ENCODE data around the gene REM2. TPM values are rescaled to one million over a fixed set of nuclear protein-coding genes. Genes with fewer than 3 reads are reported as not detected.

Gene REM2
- total RNA-seq, 1 donor from 2014 or later = 0.79 TPM

GRCh38 chr14:22861651-22862050 is 21.4 kb upstream of the REM2 start:
- H3K4me1 ChIP-seq (ENCODE audit: insufficient read depth, low read length) = no peaks in the 10 kb centered on the region
- Mint-ChIP-seq H3K36me3 (ENCODE audit: low read depth, unreplicated experiment) (peaks cover 3% of the 10 kb centered on the region), H3K27me3 (ENCODE audit: low read depth, unreplicated experiment) (no peaks in the 10 kb centered on the region), H3K27ac (ENCODE audit: unreplicated experiment) (no peak overlapping the region), H3K4me3 (ENCODE audit: unreplicated experiment) (no peak overlapping the region), H3K4me1 (ENCODE audit: low read depth, unreplicated experiment) (no peaks in the 10 kb centered on the region), H3K9me3 (ENCODE audit: unreplicated experiment) (peaks cover 8% of the 10 kb centered on the region)
- DNase-seq (ENCODE audit: low read depth) (no peak), FAIRE-seq (no peak)
- no peaks in the 10 kb centered on the region for H3K79me2 ChIP-seq (ENCODE audit: insufficient read depth, low read length)
- TF ChIP-seq EZH2 (IDR thresholded peaks at IDR 0.05; ENCODE audit: insufficient read depth, low read length) (no peak), CTCF (IDR thresholded peaks at IDR 0.05; ENCODE audit: insufficient read depth, low read depth, low read length) (no peak)
- H3K27ac ChIP-seq (ENCODE audit: low read depth, low read length) = no peak overlapping the region
- H3K36me3 ChIP-seq (ENCODE audit: insufficient read depth, low read length) = no peaks in the 10 kb centered on the region
- no peaks in the 10 kb centered on the region for H4K20me1 ChIP-seq (ENCODE audit: insufficient read depth, low read length)
- no peak overlapping the region for H3K4me2 ChIP-seq (ENCODE audit: low read length)
- peaks cover 3% of the 10 kb centered on the region for H3K9me3 ChIP-seq (ENCODE audit: insufficient read depth, low read depth, low read length)
- no peaks in the 10 kb centered on the region for H3K27me3 ChIP-seq (ENCODE audit: insufficient read depth, low read length)
- no peak overlapping the region for H3K9ac ChIP-seq (ENCODE audit: low read length)
- no peak overlapping the region for H2AFZ ChIP-seq (ENCODE audit: low read depth, low read length)
- H3K4me3 ChIP-seq (ENCODE audit: insufficient read depth, low read depth, low read length) = no peak overlapping the region

DNA sequence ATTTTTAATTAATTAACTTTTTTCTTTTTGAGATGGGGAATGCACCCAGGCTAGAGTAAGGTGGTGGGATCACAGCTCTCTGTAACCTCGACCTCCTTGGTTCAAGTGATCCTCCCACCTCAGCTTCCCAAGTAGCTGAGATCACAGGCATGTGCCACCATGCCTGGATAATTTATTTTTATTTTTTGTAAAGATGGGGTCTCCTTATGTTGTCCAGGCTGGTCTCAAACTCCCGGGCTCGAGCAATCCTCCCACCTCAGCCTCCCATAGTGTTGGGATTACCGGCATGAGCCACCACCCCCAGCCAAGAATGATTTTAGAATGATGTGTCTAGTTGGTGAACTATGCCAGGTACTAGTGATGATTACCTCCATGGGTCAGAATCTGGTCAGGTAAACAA is 18.0 kb upstream of the REM2 start:
- peaks cover 3% of the 10 kb centered on the region for H3K36me3 Mint-ChIP-seq (ENCODE audit: low read depth, unreplicated experiment)

More for the DNA sequence above, 18.0 kb upstream of the REM2 start:
- no peaks in the 10 kb centered on the region for H3K4me1 ChIP-seq (ENCODE audit: insufficient read depth, low read length)
- no peak for FAIRE-seq
- TF ChIP-seq EZH2 (IDR thresholded peaks at IDR 0.05; ENCODE audit: insufficient read depth, low read length) (no peak), CTCF (IDR thresholded peaks at IDR 0.05; ENCODE audit: insufficient read depth, low read depth, low read length) (no peak)
- no peaks in the 10 kb centered on the region for H3K27me3 ChIP-seq (ENCODE audit: insufficient read depth, low read length)
- no peaks in the 10 kb centered on the region for H3K79me2 ChIP-seq (ENCODE audit: insufficient read depth, low read length)
- no peaks in the 10 kb centered on the region for H4K20me1 ChIP-seq (ENCODE audit: insufficient read depth, low read length)
- H3K9me3 Mint-ChIP-seq (ENCODE audit: unreplicated experiment) = peaks cover 8% of the 10 kb centered on the region
- no peak overlapping the region for H3K4me2 ChIP-seq (ENCODE audit: low read length)
- H3K9ac ChIP-seq (ENCODE audit: low read length) = no peak overlapping the region
- H3K9me3 ChIP-seq (ENCODE audit: insufficient read depth, low read depth, low read length) = no peaks in the 10 kb centered on the region
- no peaks in the 10 kb centered on the region for H3K36me3 ChIP-seq (ENCODE audit: insufficient read depth, low read length)
- H3K4me1 Mint-ChIP-seq (ENCODE audit: low read depth, unreplicated experiment) = no peaks in the 10 kb centered on the region
- H3K27me3 Mint-ChIP-seq (ENCODE audit: low read depth, unreplicated experiment) = no peaks in the 10 kb centered on the region
- no peak overlapping the region for H3K4me3 Mint-ChIP-seq (ENCODE audit: unreplicated experiment)
- H2AFZ ChIP-seq (ENCODE audit: low read depth, low read length) = no peak overlapping the region
- DNase-seq (ENCODE audit: low read depth) = no peak
- no peak overlapping the region for H3K4me3 ChIP-seq (ENCODE audit: insufficient read depth, low read depth, low read length)
- no peak overlapping the region for H3K27ac ChIP-seq (ENCODE audit: low read depth, low read length)
- H3K27ac Mint-ChIP-seq (ENCODE audit: unreplicated experiment) = no peak overlapping the region
